ENCODE data around the gene ATAD1. TPM values are rescaled to one million over a fixed set of nuclear protein-coding genes. Genes with fewer than 3 reads are reported as not detected.

The ATAD1 gene
- total RNA-seq, 1 donor = 51.8 TPM

- TF ChIP-seq CTCF (IDR thresholded peaks at IDR 0.05; ENCODE audit: insufficient read depth, low read length) = no peak
- DNase-seq (ENCODE audit: low read depth) = peak; percentile 53
- H3K4me3 ChIP-seq (ENCODE audit: low read depth, low read length) = no peak overlapping the region
Observed at GRCh38 chr10:87844837-87845623, 27.0 kb upstream of the ATAD1 start.

- H3K4me3 ChIP-seq (ENCODE audit: low read depth, low read length) = no peak overlapping the region
- no peak for TF ChIP-seq CTCF (IDR thresholded peaks at IDR 0.05; ENCODE audit: insufficient read depth, low read length)
- no peak for DNase-seq (ENCODE audit: low read depth)
Observed at GRCh38 chr10:87843714-87844113, 25.7 kb upstream of the ATAD1 start.

- H3K4me3 ChIP-seq (ENCODE audit: low read depth, low read length) = no peak overlapping the region
- TF ChIP-seq CTCF (IDR thresholded peaks at IDR 0.05; ENCODE audit: insufficient read depth, low read length) = peak; percentile 19
- peak; percentile 86 for DNase-seq (ENCODE audit: low read depth)
Observed at GRCh38 chr10:87842776-87843497, 24.9 kb upstream of the ATAD1 start.

GRCh38 chr10:87842220-87842641 lies 24.2 kb upstream of the ATAD1 start:
- no peak for TF ChIP-seq CTCF (IDR thresholded peaks at IDR 0.05; ENCODE audit: insufficient read depth, low read length)
- no peak overlapping the region for H3K4me3 ChIP-seq (ENCODE audit: low read depth, low read length)
- no peak for DNase-seq (ENCODE audit: low read depth)

- peak; percentile 14 for DNase-seq (ENCODE audit: low read depth)
- TF ChIP-seq CTCF (IDR thresholded peaks at IDR 0.05; ENCODE audit: insufficient read depth, low read length) = no peak
- H3K4me3 ChIP-seq (ENCODE audit: low read depth, low read length) = no peak overlapping the region
Observed at GRCh38 chr10:87841186-87841585, 23.2 kb upstream of the ATAD1 start.

GRCh38 chr10:87838650-87839049 lies 20.6 kb upstream of the ATAD1 start:
- peak; percentile 65 for DNase-seq (ENCODE audit: low read depth)

More at GRCh38 chr10:87838650-87839049, 20.6 kb upstream of the ATAD1 start:
- no peak for TF ChIP-seq CTCF (IDR thresholded peaks at IDR 0.05; ENCODE audit: insufficient read depth, low read length)
- no peak overlapping the region for H3K4me3 ChIP-seq (ENCODE audit: low read depth, low read length)
